Cardiac muscle cell (in vitro differentiated cells and primary cell): Measurements from ENCODE around the gene PXYLP1. TPM values are rescaled to one million over a fixed set of nuclear protein-coding genes. Genes with fewer than 3 reads are reported as not detected.

ENCODE experiments used
- DNase-seq, 2 donors: peaks; one replicate each; pipeline versions ENCODE4 v3.0.0 to v3.0.0-alpha.2; 2010 to 2017; ENCODE audit warnings: low read depth in 1 of 2, low spot score in 1 of 2
- H3K27ac ChIP-seq: fragments of 200-600 bp; sonication (generic); 2 replicates; pipeline ENCODE4 v1.5.1; 2016
- H3K27me3 ChIP-seq: fragments of 200-600 bp; sonication (generic); 2 replicates; pipeline ENCODE4 v1.6.0; 2016; ENCODE audit warnings: control low read depth
- H3K36me3 ChIP-seq: fragments of 200-600 bp; sonication (generic); 2 replicates; pipeline ENCODE4 v1.5.1; 2016; ENCODE audit warnings: control low read depth
- H3K4me1 ChIP-seq: fragments of 200-600 bp; sonication (generic); 2 replicates; pipeline ENCODE4 v1.8.1; 2017; ENCODE audit warnings: low read depth, mild to moderate bottlenecking, mixed run types
- H3K4me3 ChIP-seq: fragments of 200-600 bp; sonication (generic); 2 replicates; pipeline ENCODE4 v1.5.1; 2016; ENCODE audit warnings: mild to moderate bottlenecking
- H3K9me3 ChIP-seq: fragments of 200-600 bp; sonication (generic); 2 replicates; pipeline ENCODE4 v1.5.1; 2017; ENCODE audit warnings: low read depth, mild to moderate bottlenecking, control low read depth
- polyA plus RNA-seq: library from polyadenylated mRNA; unstranded; fragments of >200 nt; fragmentation: Nextera tagmentation; extraction: Ambion mirVana; gene quantifications from 2 replicates; pipeline ENCODE4 v1.2.1, GENCODE V29; 2016
- total RNA-seq: library from RNA; depleted of rRNA; stranded (reverse); fragments of >200 nt; gene quantifications from 2 replicates; pipeline ENCODE4 v1.2.3, GENCODE V29; 2016
- TF ChIP-seq, protein P1 (sequence below): IDR thresholded peaks from 2 replicates; pipeline ENCODE4 v1.5.1; 2012; ENCODE audit warnings: low read depth, mild to moderate bottlenecking, low read length

Gene PXYLP1
- total and polyA plus RNA-seq, 2 experiments from 2014 or later, result 11.0 to 24.3 TPM

DNA sequence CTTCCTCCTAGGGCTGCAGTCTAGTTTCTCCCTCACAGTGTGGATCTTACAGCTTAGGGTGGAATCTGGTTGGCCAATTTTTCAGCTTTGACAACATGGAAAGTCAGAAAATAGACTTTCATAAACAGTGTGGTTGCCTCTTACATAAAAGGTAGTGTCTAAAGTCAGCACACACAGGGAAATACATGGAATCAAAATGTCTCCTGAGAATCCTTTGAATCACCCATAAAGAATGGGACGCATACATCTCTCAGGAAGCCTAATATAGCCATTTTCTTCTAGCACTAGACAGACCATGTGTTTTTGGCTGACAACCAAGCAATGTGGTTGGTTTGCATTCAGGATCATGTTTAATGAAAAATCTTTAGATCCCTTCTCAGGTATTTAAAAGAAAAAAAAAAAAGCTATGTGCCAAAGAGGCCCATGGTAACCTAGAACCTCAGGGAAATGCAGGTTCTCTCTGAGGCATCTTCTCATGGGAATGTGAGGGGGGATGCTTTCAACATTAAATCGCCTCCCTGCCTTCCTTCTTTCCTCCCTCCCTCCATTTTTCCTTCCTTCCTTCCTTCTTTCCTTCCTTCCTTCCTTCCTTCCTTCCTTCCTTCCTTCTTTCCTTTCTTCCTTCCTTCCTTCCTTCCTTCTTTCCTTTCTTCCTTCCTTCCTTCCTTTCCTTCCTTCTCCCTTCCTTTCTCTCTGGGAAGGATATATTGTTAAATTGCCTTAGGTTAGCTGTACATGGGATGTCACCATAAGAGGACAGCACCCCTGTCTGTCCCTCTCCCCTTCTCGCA lies 102.4 kb downstream of the PXYLP1 start:
- H3K36me3 ChIP-seq, result no peaks in the 10 kb centered on the region
- no peak for DNase-seq
- H3K4me1 ChIP-seq, result peaks cover 11% of the 10 kb centered on the region
- TF ChIP-seq, protein P1, sequence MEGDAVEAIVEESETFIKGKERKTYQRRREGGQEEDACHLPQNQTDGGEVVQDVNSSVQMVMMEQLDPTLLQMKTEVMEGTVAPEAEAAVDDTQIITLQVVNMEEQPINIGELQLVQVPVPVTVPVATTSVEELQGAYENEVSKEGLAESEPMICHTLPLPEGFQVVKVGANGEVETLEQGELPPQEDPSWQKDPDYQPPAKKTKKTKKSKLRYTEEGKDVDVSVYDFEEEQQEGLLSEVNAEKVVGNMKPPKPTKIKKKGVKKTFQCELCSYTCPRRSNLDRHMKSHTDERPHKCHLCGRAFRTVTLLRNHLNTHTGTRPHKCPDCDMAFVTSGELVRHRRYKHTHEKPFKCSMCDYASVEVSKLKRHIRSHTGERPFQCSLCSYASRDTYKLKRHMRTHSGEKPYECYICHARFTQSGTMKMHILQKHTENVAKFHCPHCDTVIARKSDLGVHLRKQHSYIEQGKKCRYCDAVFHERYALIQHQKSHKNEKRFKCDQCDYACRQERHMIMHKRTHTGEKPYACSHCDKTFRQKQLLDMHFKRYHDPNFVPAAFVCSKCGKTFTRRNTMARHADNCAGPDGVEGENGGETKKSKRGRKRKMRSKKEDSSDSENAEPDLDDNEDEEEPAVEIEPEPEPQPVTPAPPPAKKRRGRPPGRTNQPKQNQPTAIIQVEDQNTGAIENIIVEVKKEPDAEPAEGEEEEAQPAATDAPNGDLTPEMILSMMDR, result no peak
- no peak overlapping the region for H3K27ac ChIP-seq
- no peak overlapping the region for H3K4me3 ChIP-seq
- H3K27me3 ChIP-seq, result no peaks in the 10 kb centered on the region
- H3K9me3 ChIP-seq, result no peaks in the 10 kb centered on the region

DNA sequence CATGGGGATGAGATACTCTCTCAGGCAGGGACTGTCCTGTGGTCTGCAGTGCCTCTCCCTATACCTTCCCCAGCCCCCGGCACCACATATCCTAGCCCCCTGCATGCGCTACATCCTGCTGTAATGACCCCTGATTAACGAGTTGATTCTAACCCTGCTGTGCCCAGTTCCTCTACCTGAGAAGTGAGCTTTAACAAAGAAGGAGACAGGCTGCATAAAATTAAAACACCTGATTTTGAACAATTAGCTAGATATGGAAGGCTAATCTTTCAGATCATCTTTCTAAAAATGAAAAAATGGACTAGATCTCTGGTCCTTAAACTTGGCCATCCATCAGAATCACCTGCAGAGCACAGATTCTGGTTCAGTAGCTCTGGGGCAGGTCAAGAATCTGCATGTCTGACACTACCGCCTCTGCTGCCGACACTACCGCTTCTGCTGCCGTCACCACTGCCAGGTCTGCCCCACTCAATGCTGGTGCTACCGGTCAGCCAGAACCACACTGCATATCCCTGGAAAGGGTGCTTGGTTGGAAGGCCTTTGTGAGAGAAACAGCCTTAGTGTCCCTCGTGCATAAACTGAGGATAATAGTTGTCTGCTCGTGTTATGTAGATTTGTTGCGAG lies 103.1 kb downstream of the PXYLP1 start:
- H3K4me3 ChIP-seq, result no peak overlapping the region
- H3K4me1 ChIP-seq, result peaks cover 11% of the 10 kb centered on the region
- no peak overlapping the region for H3K27ac ChIP-seq
- H3K9me3 ChIP-seq, result no peaks in the 10 kb centered on the region
- no peaks in the 10 kb centered on the region for H3K27me3 ChIP-seq
- TF ChIP-seq, protein P1, result no peak
- DNase-seq, result no peak
- H3K36me3 ChIP-seq, result no peaks in the 10 kb centered on the region

DNA sequence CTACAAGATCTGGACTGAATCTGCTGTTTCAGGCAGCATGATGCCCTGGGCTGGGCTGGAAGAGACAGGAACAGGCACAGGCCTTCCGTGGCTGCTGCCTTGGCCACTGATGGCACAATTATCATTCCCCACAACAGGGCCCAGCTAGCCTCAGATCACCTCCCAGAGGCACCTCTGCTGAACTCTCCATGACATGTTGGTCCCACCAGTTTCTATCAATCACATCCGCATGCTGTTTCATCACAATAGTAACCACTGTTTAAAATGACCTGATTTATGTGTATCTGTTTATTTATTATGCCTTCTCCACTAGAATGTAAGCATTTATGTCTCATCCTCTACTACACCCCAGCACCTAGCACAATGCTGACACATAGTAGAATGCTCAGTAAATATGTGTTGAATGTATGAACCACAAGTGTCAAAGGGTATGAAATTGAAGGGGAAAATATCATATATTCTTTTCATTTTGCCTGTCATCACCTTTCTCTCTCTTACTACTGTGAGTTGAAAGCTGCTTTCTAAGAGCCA lies 104.0 kb downstream of the PXYLP1 start:
- no peak overlapping the region for H3K4me3 ChIP-seq
- H3K27me3 ChIP-seq, result no peaks in the 10 kb centered on the region
- H3K27ac ChIP-seq, result no peak overlapping the region
- no peaks in the 10 kb centered on the region for H3K36me3 ChIP-seq
- no peak for DNase-seq
- no peaks in the 10 kb centered on the region for H3K9me3 ChIP-seq
- TF ChIP-seq, protein P1, result no peak
- H3K4me1 ChIP-seq, result peaks cover 11% of the 10 kb centered on the region

DNA sequence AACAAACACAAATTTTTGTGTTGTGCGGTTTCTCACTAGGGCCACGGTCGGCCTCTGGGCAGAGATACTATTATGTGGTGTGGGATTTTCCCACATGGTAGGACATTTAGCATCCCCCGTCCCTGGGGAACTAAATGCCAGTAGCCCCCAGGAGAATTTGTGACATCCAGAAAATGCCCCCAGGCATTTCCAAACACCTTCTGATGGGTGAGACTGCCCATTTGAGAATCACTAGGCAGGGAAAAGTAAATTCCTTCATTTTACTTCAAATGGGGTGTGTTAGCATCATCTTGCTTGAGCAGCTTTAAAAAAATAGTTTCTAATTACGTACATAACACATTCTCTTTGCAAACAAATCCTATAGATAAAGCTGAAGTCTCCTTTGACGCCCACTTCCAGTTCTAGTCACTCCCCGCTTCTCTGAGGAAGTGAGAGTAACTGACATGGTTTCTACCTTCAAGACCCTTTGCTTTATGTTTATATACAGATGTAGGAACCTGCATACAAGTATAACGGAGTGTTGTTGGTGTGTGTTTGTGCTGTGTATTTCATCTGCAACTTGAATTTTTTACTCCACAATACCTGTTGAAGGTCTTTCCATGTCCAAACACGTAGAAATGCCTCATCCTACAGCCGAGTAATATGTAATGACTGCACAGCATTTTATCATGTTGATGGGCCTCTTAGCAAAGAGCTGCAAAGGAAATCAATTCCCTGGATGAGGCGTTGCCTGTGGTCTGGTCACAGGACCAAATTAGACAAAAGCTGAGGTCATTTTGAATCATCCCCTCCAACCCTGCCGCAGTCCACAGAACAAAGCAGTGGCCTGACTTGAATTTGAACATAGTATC lies 105.3 kb downstream of the PXYLP1 start:
- Histone ChIP-seq H3K4me1 (peaks cover 7% of the 10 kb centered on the region), H3K9me3 (no peaks in the 10 kb centered on the region), H3K27me3 (no peaks in the 10 kb centered on the region), H3K4me3 (no peak overlapping the region), H3K27ac (no peak overlapping the region), H3K36me3 (no peaks in the 10 kb centered on the region)
- TF ChIP-seq, protein P1, result no peak
- DNase-seq, result peak in 1 of 2 donors; percentile 73

DNA sequence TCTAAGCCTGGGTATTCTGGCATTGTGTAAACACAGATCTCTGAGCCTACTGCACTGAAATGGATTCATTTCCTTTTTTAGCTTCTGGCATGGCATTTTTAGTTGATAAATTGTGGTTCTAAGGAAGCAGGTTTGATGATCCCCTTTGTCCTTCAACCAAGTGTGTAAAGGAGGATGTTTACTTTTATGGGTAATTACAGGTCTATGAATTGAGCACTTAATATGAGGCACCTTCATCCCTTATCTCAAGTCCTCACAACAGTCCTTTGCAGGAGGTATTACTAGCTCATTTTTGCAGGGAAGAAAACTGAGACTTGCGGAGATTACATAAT lies 105.9 kb downstream of the PXYLP1 start:
- no peak overlapping the region for H3K27ac ChIP-seq
- no peak for DNase-seq
- no peaks in the 10 kb centered on the region for H3K27me3 ChIP-seq
- no peaks in the 10 kb centered on the region for H3K36me3 ChIP-seq
- H3K9me3 ChIP-seq, result no peaks in the 10 kb centered on the region
- H3K4me3 ChIP-seq, result no peak overlapping the region
- H3K4me1 ChIP-seq, result peaks cover under 1% of the 10 kb centered on the region
- TF ChIP-seq, protein P1, result no peak
